ENCODE results near the gene CACNA1F.

DNA sequence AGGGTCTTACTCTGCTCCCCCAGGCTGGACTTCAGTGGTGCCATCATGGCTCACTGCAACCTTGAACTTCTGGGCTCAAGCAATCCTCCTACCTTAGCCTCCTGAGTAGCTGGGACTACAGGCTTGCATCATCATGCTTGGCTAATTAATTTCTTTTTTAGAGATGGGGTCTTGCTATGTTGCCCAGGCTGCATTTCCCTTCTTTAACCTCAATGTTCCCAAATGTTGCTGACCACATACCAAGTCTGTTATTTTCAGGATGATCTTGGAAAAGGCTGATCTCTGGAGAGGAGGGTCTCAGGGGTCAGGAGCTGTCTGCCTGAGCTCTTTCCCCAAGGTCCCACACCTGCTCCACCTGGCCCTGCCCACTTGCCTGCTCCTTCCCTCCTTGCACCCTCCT lies 13.0 kb downstream of the CACNA1F start:
- TF ChIP-seq, protein P1, sequence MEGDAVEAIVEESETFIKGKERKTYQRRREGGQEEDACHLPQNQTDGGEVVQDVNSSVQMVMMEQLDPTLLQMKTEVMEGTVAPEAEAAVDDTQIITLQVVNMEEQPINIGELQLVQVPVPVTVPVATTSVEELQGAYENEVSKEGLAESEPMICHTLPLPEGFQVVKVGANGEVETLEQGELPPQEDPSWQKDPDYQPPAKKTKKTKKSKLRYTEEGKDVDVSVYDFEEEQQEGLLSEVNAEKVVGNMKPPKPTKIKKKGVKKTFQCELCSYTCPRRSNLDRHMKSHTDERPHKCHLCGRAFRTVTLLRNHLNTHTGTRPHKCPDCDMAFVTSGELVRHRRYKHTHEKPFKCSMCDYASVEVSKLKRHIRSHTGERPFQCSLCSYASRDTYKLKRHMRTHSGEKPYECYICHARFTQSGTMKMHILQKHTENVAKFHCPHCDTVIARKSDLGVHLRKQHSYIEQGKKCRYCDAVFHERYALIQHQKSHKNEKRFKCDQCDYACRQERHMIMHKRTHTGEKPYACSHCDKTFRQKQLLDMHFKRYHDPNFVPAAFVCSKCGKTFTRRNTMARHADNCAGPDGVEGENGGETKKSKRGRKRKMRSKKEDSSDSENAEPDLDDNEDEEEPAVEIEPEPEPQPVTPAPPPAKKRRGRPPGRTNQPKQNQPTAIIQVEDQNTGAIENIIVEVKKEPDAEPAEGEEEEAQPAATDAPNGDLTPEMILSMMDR (IDR thresholded peaks at IDR 0.05) = no peak
- TF ChIP-seq POLR2A (IDR thresholded peaks at IDR 0.05) = no peak
